Caki2 (cell line): ENCODE results near the gene LRP1B. TPM values are rescaled to one million over a fixed set of nuclear protein-coding genes. Genes with fewer than 3 reads are reported as not detected.
A peak's percentile ranks its signal among the peaks of the same experiment; 100 is the strongest.
"Not testable (repeated sequence)": the region's sequence is repeated elsewhere in the genome, so short reads cannot be mapped to it uniquely, and the experiment has no call there.

Source experiments
- DNase-seq: peaks from one replicate; pipeline ENCODE4 v3.0.0-alpha.2; 2015; ENCODE audit warnings: low read depth
- in situ Hi-C: cut with HindIII; loops from 2 replicates; pipeline ENCODE4 v1.10.0; 2016; ENCODE audit warnings: low sequenced_read_pairs, low pct_unique_long_range_greater_than_20kb, mixed read lengths
- total RNA-seq: library from RNA; depleted of rRNA; stranded (reverse); fragments of >200 nt; shearing (Covaris generic); gene quantifications from 2 replicates; pipeline ENCODE4 v1.2.3, GENCODE V29; 2014; ENCODE audit warnings: low replicate concordance

LRP1B gene
- total RNA-seq, 1 experiment from 2014 or later, result 0.14 TPM

GRCh38 chr2:140662504-140662903 is 1468.3 kb downstream of the LRP1B start:
- in situ Hi-C loops, result no loop called here
- DNase-seq, result no peak

DNA sequence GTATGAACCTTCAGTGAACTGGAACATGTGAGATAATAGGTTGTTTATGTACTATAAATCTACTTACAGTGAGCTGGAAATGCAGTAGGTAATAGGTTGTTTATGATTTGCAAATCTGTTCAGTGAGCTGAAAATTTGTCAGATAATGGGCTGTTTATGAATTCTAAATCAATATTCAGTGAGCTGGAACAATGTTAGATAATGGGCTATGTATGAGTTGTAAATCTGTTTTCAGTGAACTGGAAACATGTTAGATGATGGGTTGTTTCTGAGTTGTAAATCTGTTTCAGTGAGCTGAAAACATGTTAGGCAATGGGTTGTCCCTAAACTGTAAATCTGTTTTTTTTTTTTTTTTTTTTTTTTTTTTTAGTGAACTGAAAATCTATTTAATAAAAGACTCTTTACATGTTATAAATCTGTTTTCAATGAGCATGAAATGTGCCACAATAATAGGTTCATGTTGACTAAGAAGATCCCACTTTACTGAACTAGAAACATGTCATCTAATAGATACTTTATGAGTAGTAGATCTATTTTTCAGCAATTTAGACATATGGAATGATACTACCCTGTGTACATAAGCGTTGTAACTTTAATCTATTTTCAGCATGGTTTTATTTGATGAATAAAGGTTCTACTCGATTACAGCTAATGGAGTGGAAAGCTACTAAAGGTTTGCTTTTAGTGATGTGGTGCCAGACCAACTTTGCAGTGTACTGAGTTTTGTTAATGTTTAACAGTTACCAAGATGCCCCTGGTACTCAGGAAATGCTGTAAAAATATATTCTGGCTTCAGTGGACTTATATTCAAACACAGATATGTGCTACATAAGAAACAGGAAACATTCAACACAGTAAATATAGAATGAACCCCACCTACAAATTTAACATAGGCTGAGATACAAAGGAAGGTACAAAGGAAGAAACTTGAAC is 1471.8 kb downstream of the LRP1B start:
- in situ Hi-C loops, result no loop called here
- peak; percentile 75 for DNase-seq

DNA sequence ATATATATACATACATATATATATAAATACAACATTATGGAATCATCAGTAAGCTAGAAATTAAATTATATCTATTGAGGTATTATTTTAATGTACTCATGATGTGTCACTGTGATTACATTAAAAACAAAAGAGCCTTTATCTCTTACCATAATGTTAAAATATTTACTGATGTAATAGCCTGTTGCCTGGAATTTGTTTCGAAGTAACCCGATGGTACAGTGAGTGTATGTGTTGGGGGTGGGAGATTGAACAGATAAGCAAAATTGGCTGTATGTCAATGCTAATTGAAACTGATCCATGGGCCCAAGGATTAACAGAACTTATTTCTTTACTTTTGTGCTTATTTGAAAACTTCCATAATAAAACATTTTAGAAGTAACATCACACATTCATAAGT is 1473.2 kb downstream of the LRP1B start:
- peak; percentile 39 for DNase-seq
- in situ Hi-C loops, result no loop called here

- DNase-seq, result no peak
- in situ Hi-C loops, result no loop called here
Observed at GRCh38 chr2:140654565-140654964, 1476.3 kb downstream of the LRP1B start.

DNA sequence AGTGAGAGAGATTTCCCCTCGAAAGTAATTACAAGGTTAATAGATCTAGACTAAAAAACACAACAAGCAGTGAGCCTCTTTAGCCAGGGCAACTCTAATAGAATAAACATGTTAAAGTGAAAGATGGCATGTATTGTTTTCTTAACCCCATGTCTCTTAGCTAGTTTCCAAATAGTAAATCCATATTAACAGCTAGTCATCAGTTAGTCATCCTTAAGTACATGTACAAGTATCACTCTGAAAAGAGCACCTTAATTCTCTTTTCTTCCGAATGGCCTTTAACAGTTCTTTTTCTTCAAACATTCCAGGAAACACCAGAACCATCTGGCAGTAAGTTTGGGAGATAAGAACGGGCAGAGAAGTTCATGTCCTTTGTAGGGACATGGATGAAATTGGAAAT is 1480.0 kb downstream of the LRP1B start:
- DNase-seq, result peak; percentile 69
- in situ Hi-C loops, result no loop called here

DNA sequence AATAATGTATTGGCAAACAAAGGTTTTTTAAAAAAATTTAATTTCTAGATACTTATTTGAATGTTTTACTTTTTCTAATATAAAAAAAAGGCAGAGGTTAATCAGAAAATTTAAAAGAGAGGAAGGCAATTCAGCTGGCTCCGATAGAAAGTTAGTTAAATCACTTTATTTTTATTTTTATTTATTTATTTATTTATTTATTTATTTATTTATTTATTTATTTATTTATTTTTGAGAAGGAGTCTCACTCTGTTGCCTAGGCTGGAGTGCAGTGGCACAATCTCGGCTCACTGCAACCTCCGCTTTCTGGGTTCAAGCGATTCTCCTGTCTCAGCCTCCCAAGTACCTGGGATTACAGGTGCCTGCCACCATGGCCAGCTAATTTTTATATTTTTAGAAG is 1480.7 kb downstream of the LRP1B start:
- in situ Hi-C loops, DNase-seq: not testable (repeated sequence)

DNA sequence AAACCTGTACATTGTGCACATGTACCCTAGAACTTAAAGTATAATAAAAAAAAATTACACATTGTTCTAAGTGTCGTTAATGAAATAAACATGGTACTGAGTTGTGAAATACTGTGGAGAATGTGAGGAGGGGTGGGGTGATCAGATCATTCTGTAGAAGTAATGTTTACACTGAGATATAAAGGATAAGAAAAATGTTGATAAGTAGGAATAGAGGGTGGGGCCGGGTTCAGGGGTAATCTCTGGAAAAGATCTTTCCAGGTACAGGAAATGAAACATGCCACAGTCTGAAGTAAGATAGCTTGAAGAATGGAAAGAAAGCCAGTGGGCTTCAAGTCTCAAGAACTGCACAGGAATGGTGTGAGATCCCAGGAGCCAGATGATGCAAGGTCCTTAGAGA is 1482.4 kb downstream of the LRP1B start:
- no peak for DNase-seq
- in situ Hi-C loops, result no loop called here

GRCh38 chr2:140643761-140644187 is 1487.0 kb downstream of the LRP1B start:
- in situ Hi-C loops, result no loop called here
- DNase-seq, result peak; percentile 23

DNA sequence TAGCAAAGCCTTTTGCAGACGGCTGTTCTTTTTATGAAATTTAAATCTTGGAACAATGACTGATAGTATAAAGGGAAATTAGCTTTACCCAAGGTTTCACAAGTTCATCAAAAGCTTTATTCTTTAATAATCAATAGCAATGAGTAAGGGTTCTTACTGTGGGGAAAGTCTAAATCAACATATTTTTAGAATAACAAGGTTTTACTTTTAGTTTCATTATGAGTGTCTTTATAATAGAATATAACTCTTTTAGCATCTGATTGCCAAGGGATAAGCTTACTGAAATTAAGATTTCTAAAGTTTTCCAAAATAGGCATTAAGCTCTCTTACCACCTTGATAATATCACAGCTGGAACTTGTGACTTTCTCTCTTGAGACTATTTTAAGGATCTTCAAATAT is 1489.7 kb downstream of the LRP1B start:
- no peak for DNase-seq
- in situ Hi-C loops, result no loop called here

- in situ Hi-C loops, result no loop called here
- DNase-seq, result no peak
Observed at GRCh38 chr2:140639628-140640027, 1491.2 kb downstream of the LRP1B start.

- no peak for DNase-seq
- in situ Hi-C loops, result no loop called here
Observed at GRCh38 chr2:140630557-140630956, 1500.3 kb downstream of the LRP1B start.

GRCh38 chr2:140627885-140628284 is 1502.9 kb downstream of the LRP1B start:
- in situ Hi-C loops, result no loop called here
- no peak for DNase-seq

- in situ Hi-C loops, result no loop called here
- DNase-seq, result no peak
Observed at GRCh38 chr2:140627136-140627535, 1503.7 kb downstream of the LRP1B start.

GRCh38 chr2:140624200-140624599 is 1506.6 kb downstream of the LRP1B start:
- no peak for DNase-seq
- in situ Hi-C loops, result no loop called here

- no peak for DNase-seq
- in situ Hi-C loops, result no loop called here
Observed at GRCh38 chr2:140621583-140622362, 1509.0 kb downstream of the LRP1B start.

- in situ Hi-C loops, result no loop called here
Observed at GRCh38 chr2:140604788-140605187, 1526.0 kb downstream of the LRP1B start.

GRCh38 chr2:140604096-140604495 is 1526.7 kb downstream of the LRP1B start:
- DNase-seq, result no peak

More at GRCh38 chr2:140604788-140605187, 1526.0 kb downstream of the LRP1B start:
- no peak for DNase-seq

GRCh38 chr2:140603416-140603815 is 1527.4 kb downstream of the LRP1B start:
- no peak for DNase-seq
- in situ Hi-C loops, result no loop called here

More at GRCh38 chr2:140604096-140604495, 1526.7 kb downstream of the LRP1B start:
- in situ Hi-C loops, result no loop called here

- DNase-seq, result no peak
- in situ Hi-C loops, result no loop called here
Observed at GRCh38 chr2:140601801-140602200, 1529.0 kb downstream of the LRP1B start.
